Activated naive CD4-positive, alpha-beta T cell (primary cell): ENCODE results near the gene CNTFR.
A peak's percentile ranks its signal among the peaks of the same experiment; 100 is the strongest.

Experiments used
- DNase-seq, 4 experiments: peaks; one replicate each; lab custom pipeline; 2025; lab: John Stamatoyannopoulos, UW

The CNTFR gene

DNA sequence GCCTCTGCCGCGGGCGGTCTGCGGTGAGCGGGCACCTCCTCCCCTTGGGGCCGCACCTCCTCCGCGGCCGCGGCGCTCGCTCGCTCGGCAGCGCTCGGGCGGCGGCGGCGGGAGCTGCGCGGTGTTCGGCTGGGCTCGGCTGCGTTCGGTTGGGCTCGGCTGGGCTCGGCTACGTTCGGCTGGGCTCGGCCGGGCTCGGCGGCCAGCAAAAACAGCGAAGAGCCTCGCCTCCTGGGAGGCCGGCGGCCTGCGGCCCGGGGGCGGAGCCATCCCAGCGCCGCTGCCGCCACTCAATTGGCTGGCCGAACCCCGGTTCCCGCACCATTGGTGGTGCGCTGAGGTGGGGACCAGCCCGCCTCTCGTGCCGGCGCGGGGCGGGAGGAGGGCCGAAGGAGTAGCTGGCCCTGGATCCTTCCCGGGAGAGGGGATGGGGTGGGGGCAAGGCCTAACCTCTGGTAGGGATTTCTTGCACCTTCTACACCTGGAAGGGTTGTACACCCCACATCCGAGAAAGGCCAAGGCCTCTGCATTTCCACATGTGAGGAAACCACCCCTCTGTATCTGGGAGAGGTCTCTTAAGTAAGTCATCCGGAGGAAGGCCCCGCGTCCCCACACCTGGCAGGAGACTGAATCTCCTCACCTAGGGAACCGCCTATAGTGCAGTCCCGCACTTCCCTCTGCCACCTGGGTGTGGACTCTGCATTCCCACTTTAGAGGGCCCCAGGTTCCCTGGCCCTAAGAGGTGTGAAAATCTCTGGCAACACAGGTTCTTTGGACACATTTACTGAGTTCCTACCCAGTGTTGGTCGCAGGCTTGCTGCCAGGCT lies 66.3 kb downstream of the CNTFR start, which contains the start of gene ENHO:
Gene ENHO, minus strand, starts transcription at position 20 of the 827 bp plus-strand sequence. CDS start 1,295 bp downstream, outside the sequence.
- peak; percentile 76 to 86 (median 80) for DNase-seq

- DNase-seq, result no peak
Measured at GRCh38 chr9:34522091-34522887, 67.2 kb downstream of the CNTFR start.

GRCh38 chr9:34521406-34522045 lies 68.0 kb downstream of the CNTFR start:
- no peak for DNase-seq

DNA sequence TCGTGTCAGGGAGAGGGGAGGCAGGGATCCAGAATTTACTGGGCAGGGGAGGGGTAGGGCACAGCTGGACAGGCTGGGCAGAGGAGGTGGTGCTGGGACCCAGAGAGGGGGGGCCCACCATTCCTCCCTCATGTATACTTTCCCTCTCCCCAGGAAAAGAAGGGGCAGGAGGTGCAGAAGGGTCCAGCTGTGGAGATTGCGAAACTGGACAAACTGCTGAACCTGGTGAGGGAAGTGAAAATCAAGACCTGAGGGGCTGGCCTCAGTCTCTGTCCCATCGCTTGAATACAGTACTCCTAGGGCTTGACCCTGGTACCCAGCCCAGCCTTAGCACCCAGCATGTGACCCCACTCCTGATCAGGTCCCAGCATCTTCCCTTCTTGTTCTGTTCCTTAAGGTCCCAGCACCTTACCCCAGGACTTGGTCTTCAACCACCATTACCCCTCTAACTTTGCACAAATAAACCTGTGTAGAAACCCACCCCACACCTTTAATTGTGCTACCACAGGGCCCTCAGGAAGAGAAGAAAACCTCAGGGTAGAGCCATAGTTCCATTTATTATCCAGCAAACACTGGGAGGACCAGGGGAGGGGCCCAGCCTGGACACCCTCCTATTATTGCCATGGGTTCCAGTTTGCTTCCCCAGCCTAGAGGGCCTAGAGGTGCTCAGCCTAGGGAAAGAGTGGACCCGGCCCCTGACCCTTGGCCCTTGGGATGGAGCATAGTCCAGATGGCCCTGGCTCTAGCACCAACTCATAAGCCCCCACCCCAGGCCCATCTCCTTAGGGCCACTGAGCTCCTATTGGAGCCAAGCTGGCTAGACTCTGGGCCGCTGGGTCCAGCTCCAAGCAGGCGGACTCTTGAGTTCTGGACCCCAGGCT lies 68.8 kb downstream of the CNTFR start:
- DNase-seq, result no peak

GRCh38 chr9:34520096-34520495 lies 69.4 kb downstream of the CNTFR start:
- no peak for DNase-seq

DNA sequence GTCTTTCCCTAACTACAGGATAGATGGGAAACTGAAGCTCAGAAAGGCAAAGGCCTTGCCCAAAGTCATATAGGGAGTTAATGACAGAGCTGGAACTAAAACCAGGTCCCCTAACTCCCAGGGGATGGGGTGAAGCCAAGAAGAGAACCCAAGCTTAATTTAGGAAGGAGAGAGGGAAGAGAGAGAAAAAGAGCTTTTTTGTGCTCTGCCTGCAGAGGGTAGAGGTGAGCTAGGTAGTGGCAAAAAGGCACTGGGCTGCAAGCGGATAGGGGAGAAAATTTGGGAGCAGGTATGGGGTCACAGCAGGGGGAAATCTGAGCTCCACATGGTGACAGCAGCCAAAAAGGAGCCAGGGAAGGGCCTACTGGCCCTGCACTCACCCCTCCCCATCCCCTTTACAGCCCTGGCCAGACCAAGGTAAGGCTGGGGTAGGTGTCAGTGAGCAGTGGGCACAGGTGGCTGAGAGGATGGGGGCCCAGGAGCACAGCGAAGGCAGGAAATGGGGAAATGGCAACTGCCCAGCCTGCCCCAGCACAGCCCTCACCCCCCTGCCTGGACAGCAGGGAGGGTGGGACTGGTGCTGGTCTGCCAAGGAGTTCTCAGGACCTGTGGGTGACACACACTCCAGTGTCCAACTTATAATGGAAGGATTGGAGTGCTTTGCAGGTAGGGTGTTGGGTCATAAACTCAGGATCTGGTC lies 70.1 kb downstream of the CNTFR start:
- no peak for DNase-seq

DNA sequence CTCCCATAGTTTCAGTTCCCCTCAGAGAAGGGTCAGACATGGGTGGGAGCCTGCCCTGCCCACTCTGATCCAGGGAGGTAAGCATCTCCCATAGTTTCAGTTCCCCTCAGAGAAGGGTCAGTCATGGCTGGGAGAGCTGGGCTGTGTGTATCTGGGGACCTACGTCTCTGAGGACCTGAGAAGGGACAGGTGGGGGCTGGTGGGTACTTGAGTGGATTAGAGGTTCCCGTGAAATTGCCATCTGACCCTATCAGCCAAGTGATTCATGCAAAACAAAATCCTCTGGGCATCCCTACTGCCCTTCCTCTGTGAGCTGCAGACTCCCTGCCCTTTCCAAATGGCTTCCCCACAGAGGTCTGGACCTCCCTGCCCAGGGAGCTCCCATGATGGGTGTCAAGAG lies 70.6 kb downstream of the CNTFR start:
- no peak for DNase-seq

GRCh38 chr9:34518110-34518616 lies 71.4 kb downstream of the CNTFR start:
- no peak for DNase-seq

GRCh38 chr9:34517185-34517584 lies 72.3 kb downstream of the CNTFR start:
- no peak for DNase-seq

DNA sequence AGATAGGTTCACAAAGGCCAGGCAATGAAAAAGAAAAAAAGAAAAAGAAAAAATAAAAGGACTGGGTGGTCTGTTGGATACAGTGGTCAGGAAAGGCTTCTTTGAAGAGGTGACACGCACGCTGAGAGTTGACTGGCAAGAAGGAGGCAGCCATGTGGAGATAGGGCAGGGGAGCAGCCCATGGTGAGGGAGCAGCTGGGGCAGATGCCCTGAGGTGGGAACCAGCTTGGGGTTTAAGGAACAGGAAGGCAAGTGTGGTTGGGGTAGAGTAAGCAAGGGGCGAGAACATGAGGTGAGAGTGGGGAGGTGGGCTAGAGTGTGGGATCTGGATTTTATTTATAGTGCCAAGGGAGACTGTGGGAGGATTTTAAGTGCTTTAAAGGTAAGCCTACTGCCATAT lies 73.6 kb downstream of the CNTFR start:
- no peak for DNase-seq

- DNase-seq, result no peak
Measured at GRCh38 chr9:34514816-34515215, 74.7 kb downstream of the CNTFR start.

DNA sequence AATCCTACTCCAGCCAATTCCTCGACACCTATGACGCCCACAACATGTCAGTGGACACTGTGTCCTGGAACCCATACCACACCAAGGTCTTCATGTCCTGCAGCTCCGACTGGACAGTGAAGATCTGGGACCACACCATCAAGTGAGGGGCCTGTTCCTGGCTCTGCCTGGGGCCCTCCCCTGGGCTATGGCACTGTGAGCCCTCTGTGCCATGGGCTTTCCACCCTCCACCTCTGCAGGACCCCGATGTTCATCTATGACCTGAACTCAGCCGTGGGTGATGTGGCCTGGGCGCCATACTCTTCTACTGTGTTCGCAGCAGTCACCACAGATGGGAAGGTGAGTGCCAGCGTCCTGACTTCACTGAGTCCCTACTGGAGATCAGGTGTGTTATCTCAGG lies 75.1 kb downstream of the CNTFR start:
- DNase-seq, result no peak

DNA sequence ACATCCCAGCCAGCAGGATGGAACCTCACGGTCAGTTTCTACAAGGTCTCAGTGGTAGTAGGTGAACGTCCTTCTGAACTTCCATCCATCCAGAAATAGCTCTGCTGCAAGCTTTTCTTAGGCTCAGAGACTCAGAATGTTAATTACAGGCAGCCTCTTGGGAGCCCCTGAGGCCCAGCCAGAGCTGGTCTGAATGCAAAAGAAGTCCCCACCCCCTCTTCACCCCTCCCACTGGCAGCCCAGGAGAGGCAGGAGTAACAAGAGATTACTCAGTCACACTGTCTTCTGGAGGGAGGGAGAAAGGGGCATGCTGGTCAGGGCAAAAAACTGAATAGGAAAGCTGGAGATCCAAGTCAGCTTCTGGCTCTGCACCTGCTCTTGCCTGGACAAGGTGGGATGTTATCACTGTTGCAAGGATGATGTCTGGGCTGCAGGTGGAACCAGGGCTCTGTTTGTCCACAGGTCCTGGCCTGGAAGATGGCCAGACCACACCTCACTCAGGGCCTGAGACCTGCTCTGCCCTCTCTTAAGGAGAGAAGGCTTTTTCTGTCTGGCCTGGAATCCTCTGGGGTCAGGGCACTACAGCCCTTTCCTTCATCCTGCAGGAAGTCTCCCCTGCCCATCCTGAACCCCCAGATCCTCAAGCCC lies 75.8 kb downstream of the CNTFR start:
- no peak for DNase-seq

DNA sequence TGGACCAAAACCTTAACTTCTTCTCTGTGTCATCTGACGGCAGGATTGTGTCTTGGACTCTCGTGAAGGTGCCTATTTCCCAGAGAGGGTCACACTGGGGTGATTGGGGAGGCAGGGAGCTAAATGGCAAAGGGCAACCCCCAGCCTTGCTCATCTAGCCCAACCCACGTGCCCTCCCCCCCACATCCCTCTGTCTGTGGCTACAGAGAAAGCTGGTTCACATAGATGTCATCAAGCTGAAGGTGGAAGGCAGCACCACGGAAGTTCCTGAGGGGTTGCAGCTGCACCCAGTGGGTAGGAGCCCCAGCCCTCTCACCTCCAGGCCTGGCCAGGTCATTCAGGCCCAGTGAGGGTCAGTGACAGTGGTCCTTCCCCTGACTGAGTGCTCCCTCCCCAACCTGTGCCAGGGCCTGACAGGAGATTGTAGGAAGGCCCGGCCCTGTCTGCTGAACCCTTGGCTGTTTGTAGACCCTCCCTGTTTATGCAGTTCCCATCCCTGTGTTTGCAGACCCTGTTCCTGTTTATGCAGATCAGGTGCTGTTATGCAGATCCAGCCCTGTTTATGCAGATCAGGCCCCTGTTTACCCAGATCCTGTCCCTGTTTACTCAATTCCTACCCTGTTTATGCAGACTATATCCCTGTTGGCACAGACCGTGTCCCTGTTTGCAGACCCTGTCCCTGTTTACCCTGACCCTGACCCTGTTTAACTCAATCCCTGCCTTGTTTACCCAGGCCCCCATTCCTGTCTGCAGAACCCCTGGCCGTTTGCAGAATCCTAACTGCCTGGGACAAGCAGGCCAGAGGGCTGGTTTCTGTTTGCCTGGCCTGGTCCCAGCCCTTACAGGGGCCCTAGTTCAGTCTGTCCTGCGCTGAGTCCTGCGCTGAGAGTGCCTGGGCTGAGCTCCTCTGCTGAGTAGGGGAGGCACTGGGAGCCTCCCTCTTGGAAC lies 77.1 kb downstream of the CNTFR start:
- DNase-seq, result no peak

- DNase-seq, result no peak
Measured at GRCh38 chr9:34510497-34511468, 78.7 kb downstream of the CNTFR start.

GRCh38 chr9:34508951-34509350 lies 80.6 kb downstream of the CNTFR start:
- no peak for DNase-seq

DNA sequence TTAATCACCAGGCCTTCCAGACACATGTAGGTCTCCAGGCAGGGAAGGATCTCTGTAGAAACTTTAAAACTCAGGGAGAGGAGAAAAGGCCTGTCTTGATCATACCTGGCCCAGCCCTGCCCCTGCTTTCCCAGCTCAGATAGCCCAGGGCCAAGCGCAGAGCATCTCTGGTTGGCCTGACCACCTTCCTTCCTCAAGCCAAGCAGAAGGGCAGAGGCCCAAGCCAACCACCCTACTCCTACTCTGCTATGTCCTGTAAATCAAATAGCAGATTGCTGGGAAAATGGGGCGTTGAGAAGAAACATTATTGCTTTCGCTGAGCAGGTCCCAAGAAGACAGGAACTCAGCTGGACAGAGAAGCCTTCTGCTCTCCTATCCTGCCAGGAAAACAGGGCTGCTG lies 81.1 kb downstream of the CNTFR start:
- no peak for DNase-seq

- DNase-seq, result no peak
Measured at GRCh38 chr9:34507966-34508365, 81.6 kb downstream of the CNTFR start.
